ENCODE measurements around the gene FER.

GRCh38 chr5:109156885-109157284 lies 409.2 kb downstream of the FER start:
- TF ChIP-seq POLR2A (IDR thresholded peaks at IDR 0.05) = no peak
- TF ChIP-seq, protein P1, sequence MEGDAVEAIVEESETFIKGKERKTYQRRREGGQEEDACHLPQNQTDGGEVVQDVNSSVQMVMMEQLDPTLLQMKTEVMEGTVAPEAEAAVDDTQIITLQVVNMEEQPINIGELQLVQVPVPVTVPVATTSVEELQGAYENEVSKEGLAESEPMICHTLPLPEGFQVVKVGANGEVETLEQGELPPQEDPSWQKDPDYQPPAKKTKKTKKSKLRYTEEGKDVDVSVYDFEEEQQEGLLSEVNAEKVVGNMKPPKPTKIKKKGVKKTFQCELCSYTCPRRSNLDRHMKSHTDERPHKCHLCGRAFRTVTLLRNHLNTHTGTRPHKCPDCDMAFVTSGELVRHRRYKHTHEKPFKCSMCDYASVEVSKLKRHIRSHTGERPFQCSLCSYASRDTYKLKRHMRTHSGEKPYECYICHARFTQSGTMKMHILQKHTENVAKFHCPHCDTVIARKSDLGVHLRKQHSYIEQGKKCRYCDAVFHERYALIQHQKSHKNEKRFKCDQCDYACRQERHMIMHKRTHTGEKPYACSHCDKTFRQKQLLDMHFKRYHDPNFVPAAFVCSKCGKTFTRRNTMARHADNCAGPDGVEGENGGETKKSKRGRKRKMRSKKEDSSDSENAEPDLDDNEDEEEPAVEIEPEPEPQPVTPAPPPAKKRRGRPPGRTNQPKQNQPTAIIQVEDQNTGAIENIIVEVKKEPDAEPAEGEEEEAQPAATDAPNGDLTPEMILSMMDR (IDR thresholded peaks at IDR 0.05) = no peak
- no peak for TF ChIP-seq POLR2AphosphoS5 (IDR thresholded peaks at IDR 0.05; ENCODE audit: insufficient read depth in 1 of 2, low read depth in 1 of 2)
